GM21737 (cell line): ENCODE results near the gene HIGD1B.

Experiments
- ATAC-seq: cut with Tn5 transposase; IDR thresholded peaks from one replicate; pipeline ENCODE4 v1.9.1; 2021; ENCODE audit warnings: mild to moderate bottlenecking, moderate library complexity; ENCODE audit not compliant: unreplicated experiment

The HIGD1B gene

DNA sequence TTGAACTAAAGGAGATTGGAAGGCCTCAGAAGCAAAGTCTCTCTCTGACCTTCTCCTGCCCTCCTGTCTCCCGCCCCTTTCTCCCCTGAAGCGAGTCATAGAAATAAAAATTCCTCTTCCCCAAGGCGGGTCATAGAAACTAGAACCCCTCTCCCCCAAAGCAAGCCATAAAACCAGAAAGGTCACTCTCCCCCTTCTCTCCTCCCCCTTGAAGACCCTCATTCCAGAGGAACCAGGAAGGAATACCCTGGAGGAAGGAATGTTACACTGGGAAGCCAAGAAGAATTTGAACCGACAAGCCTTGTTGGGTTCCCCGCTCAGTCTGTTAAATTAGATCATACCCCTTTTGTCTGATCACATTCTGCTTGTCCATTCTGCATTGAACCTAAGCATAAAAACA is 14.9 kb upstream of the HIGD1B start:
- no peak for ATAC-seq

DNA sequence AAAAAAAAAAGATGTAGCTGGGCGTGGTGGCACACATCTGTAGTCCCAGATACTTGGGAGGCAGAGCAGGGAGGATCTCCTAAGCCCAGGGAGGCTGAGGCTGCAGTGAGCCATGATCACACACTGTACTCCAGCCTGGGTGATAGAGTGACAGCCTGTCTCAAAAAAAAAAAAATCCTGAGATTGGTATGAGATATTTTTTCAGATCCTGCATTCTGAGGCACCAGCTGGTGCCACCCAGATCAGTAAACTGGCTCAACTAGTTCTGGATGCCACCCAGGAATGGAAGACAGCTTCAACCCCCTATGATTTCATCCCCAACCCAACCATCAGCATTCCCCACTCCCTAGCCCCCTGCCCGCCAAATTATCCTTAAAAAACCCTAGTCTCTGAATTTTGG is 10.5 kb upstream of the HIGD1B start:
- ATAC-seq: no peak

DNA sequence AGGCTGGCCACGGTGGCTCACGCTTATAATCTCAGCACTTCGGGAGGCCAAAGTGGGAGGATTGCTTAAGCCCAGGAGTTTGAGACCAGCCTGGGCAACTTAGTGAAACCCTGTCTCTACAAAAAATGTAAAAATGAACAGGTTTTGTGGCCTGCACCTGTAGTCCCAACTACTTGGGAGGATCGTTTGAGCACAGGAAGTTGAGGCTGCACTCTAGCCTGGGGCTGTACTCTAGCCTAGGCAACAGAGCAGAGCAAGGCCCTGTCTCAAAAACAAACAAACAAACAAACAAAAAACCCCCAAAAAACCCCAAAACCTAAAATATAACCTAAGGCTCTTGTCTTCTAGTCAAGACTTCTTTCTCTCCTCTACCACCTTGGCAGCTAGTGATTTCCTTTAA is 7.4 kb upstream of the HIGD1B start:
- no peak for ATAC-seq

DNA sequence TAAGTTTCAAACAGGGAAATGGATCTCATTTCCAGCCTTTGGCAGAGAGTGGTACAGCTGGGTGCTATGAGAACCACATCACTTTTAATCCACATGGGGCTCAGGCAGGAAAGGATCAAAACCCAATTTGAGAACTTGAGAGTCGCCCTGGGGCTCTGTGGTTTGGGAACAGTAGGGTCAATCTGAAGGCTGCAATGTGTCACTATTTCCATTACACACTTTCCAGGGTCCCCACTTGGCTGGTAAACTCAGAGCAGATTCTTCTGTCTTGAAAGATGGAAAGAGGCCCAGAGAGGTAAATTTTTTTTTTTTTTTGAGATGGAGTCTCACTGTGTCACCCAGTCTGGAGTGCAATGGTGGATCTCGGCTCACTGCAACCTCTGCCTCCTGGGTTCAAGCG is 6.7 kb upstream of the HIGD1B start:
- no peak for ATAC-seq

DNA sequence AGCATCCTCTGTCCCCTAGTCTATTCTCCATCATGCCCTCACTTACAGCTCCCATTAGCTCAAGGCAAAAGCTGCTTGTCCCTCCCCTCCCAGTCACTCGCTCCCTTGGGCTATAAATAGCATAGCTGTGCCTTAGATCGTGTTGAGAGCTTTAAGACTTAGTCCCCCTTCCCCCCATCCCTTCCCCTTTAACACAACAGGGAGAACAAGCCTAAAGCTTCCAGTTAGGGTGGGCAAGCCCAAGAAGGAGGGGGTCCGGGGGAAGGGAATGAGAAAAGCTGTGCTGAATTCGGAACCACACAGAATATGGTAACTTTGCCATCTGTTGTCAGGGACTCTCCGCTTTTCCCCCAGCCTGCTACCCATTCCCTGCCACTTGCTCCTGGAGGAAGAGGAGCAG is 4.9 kb upstream of the HIGD1B start:
- no peak for ATAC-seq

DNA sequence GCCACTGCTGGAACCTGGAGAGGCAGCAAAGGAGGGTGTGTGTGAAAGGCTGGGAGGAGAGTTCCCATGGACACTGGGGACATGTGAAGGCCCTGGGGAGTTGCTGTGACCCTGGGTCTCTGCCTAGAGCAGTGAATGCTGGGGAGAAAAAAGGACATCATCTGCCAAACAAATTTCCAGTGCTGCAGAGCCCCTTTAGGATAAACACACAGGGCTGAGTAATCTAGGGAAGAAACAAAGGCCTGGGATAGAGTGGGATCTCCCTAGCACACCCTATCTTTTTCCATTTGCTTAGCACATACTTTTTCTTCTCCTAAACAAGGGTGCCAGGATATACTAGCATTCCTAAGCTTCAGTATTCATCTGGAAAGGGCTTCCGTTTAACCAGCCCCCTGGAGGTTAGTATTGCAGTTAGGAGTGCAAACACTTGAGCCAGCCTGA is 3.3 kb upstream of the HIGD1B start:
- ATAC-seq: no peak

DNA sequence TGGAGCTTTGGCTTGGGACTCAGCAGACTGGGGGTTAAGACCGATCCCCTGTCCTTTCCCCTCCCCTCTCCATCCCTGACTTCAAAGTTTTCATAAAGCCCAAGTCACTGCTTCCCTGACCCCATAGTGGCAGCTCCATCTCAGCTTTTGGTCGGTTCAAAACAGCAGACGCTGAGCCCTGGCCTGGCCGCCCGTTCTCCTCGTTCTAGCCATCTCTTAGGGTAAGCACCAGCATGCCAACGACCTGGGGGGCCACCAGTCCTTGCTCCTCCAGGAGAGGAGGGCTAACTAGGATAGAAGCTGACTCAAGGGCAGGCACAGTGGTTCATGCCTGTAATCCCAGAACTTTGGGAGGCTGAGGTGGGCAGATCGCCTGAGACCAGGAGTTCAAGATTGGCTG is 1.5 kb upstream of the HIGD1B start:
- no peak for ATAC-seq

DNA sequence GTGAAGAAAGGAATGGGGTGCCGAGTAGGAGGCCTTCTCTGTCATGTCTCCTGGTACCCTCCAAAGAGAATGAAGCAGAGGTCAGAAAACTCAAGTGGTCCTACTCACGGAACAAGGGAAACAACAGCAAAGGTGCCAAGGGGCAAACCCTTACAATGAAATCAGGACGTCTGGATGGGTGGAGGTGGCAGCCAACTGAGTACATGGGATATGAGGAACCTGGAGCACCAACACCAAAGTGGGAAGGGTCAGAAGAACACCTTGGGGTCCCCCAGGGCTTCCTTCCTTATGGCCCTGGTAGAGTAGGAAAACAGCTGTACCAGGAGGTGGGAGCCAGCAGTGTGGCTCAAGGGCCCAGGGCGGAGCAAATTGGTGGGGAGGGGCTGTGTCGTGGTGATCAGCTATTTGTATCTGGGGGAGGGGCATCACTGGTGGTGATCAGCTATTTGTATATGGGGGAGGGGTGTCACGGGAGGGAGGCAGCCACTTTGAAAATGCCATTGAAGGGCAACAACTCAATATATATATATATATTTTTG is 643 bp downstream of the HIGD1B start:
- ATAC-seq: no peak

DNA sequence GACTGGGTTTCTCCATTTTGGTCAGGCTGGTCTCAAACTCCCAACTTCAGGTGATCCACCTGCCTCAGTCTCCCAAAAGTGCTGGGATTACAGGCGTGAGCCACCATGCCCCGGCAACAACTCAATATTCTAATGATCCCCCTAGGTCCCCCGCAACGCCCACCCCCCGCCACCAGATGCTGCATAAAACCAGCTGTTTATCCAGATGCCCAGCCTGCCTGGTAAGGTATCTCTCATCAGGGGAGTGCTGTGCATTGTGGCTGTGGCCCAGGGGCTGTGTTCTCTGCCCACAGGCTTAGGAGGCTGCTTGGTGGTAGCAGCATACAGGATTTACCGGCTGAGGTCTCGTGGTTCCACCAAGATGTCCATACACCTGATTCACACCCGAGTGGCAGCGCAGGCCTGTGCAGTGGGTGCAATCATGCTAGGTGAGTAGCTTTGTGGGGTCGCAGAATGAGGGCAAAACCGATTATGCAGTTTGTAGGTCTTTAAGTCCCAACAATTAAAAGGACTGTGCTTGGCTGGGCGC is 1.3 kb downstream of the HIGD1B start:
- no peak for ATAC-seq

DNA sequence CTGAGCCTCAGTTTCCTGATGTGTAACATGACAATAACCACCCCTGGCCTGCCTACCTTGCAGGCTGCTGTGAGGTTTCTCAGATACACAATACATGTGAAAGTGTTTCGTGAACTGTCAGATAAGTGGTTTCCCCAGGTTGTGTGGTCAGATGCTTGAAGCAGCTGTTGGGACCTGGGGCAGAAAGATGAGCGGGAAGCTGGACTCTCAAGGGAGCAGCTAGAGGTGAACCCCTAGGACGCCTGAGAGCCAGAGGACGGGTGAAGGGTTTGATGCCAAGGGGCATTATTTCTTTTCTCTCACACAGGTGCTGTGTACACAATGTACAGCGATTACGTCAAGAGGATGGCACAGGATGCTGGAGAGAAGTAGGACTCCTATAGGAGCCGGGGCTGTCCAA is 2.3 kb downstream of the HIGD1B start:
- ATAC-seq: no peak

DNA sequence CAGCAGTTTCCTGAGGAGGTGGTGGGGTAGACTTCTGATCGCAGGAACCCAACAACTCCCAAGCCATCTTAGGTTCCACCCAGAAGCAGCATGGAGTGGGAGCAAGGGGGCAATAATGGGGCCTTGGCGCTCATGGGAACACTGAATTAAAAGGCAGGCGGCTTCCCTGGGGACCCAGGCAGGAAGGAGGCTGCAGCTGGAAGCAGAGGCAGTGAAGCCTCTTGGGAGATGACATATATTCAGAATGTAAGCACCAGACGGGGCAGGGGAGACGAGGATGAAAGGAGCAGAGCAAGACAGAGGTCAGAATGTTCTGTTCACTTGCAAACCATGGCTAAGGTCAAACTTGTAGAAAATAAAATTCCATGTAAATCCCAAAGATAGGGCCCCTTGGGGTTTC is 2.9 kb downstream of the HIGD1B start:
- ATAC-seq: no peak

DNA sequence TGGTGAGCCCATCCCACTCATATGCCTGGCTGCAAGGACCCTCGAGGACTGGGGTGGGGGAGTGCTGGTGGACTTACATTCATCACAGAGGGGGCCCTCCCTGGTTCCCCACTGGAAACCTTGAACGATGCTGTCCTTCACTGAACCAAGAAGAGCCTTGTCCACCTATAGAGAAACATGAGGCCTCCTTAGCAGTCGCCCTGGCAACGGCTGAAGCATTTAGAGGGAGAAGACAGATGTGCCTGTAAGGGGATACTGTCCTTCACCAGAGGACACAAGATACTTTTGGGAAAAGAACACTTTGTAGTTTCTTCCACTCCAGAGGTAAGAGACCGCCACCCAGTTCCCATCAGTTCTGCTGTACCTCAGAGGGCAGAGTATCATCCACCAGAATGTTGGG is 6.5 kb downstream of the HIGD1B start:
- ATAC-seq: no peak

DNA sequence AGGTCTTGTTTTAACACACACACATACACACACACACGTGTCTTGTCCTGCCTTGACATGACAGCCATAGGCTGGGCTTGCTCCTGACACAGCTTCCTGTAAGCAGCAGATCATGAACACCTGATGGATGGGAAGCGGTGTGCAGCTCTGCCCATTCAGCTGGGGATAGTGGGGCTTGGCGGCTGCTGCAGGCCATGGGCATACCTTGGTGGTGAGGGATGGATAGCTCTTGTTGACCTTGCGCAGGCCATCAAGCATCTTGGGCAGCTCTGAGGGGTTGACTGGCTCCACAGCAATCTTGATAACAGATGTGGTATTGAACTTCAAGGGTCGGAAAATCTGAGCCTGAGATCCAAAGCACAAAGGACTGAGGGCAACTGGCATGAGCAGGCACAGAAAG is 12.0 kb downstream of the HIGD1B start:
- no peak for ATAC-seq

DNA sequence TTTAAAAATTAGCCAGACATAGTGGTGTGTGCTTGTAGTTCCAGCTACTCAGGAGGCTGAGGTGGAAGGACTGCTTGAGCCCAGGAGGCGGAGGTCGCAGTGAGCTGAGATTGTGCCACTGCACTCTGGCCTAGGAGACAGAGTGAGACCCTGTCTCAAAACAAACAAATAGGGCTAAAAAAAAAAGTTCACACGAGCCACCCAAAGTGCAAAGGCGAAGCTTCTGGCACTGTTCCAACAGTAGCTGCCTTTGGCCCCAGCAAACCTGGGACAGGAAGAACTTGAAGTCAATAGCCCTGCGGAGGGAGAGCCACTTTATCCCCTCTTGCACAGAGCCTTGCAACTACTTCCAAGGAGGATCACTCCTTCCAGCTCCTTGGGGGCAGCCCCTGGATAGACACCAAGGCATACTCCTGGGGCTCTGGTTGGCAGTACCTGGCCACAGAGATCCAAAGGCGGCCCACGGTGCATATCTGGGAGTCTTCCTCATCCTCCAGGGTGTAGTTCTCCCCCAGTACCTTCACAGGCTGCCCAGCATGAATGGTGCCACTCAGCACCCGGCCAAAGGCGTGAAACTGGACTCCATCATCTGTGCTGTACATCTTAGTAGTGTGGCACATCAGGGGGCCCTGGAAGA is 14.7 kb downstream of the HIGD1B start:
- no peak for ATAC-seq

DNA sequence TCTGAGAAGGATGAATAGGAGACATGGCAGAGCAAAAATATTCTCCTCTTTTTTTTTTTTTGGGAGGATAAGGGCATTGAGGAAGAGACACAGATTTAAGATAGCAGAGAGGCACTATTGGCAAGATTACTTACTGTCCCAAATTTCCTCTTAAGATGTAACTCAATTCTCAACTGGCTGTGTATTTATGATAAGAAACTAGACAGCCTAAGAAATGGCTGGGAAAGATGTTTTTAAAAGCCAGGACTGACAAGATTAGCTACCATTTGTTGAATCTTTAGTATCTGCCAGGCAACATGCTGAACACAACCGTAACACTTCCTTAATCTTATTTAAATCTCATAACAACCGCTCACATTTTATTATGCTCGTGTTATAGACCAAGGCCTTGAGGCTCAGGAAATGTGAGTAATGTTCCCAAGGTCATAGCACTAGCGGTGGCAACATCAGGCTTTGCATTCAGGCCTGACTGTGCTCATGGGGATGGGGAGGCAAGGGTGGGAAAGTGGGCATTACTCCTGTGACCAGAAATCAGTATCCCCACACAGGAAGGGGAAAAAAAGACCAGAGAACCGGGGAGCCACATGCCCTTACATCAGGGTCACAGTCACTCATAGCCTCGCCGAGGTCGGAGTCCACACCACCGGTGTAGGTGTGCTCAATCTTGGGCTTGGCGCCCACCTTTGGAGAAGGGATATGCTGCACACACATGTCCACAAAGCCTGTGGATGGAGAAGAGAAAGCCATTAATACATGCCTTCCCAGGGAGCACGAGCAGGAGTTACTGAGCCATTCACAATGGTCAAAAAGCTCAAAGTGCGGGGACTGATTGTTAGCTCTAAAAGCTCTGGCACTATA is 15.6 kb downstream of the HIGD1B start:
- no peak for ATAC-seq

DNA sequence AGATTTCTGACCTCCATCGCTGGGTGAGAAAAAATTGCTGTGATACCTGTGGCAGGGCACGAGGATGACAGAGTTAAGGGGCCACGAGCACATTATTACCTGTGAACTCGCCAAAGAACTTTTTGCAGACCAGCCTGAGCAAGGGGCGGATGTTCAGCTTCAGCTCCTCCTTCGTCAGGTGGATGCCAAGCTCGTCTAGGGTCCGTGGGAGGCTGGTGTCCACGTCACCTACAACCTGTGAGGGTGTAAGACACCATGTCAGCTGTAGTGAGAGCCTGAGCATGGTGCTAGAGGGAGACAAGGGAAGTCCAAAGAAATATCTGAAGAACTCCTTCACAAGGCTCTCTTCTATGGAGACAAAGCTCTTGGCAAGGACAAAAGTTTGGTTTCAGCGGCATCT is 17.1 kb downstream of the HIGD1B start:
- no peak for ATAC-seq

DNA sequence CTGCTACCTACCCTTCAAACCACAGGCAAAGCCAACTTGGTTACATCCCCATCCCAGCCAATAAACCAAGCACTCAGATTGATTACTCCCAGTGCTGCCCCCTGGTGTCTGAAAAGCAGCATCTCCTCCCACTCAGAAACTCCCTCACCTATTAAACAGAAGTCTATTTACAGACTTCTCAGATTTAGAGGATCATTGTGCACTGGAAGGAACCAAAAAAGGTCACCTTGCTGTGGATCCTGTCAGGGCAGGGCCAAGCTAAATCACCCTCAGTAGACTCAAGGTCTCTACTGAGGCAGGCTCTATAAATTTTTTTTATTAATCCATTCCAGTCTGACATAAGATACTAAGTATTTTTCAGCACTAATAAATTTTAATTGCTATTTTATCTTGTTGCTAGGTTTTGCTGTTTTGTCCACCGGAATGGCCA is 17.6 kb downstream of the HIGD1B start:
- ATAC-seq: no peak

DNA sequence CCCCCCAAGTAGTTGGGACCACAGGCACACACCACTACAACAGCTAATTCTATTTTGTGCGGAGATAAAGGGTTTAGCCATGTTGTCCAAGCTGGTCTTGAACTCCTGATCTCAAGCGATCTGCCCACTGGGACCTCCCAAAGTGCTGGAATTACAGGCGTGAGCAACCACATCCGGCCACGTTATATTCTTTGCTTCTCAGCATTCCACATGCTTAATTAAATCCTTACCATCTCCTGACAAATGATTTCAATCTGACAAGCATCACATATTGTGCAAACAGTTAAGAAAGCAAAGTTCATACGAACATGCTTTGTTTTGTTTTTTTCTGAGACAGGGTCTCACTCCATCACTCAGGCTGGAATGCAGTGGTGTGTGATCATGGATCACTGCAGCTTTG is 18.2 kb downstream of the HIGD1B start:
- ATAC-seq: no peak

DNA sequence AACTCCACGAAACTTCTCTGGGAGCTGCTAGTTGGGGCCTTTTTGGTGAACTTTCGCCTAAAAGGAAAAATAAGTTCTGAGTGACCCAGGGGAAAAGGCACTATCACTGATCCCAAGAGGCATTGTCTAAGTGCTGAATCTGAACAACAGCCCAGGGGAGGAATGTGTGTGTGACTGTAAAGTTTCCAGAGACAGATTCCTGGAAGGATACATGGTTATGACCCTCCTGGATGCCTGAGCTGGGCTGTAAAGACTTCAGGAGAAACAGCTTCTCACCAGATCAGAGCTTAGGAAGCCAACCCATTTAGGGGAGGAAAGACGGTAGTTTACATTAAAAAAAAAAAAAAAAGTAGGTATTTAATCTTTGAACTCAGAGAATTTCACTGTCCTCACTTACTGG is 20.2 kb downstream of the HIGD1B start:
- ATAC-seq: no peak

DNA sequence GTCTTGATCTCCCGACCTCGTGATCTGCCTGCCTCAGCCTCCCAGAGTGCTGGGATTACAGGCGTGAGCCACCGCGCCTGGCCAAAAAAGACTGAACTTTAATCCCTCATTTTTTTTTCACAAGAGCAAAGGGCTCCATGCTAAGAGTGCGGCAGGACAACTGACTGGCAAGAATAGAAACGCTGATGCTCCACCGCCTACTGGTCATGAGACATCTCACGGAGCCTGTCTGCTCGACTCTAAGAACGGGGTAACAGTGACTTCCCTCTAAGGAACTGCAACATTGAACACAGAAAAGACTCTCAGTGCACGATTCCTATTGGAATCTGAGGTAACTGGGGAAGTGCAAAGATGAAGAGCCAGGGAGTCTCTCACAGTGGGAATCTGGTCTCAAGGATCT is 23.9 kb downstream of the HIGD1B start:
- ATAC-seq: no peak

DNA sequence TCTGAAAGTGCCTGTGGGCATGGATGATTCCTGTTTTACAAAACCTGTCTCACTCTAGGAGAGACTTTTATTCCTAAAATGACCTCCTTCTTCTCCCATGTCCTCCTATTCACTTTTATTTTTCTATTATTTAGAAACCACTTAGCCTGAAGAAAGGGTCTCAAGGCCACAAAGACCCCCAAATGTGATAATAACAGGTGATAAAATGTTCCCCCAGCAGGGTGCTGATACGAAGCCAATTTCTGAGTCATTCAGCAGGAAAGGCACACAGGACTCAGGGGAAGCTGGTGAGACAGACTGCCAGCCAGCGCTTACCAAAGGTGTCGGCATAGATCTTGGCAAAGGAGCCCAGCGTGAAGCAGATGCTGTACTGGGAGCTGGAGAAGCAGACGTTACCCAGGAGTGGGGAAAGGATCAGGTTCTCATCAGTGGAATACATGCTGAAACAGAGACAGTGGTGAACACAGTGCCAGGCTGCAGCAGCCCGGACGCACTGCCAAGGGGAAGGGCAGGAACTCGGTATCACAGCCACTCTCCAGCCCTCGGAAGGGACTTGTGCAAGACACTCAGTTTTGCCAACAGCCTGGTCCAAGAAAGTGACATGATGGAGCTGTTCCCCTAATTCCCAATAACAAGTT is 24.6 kb downstream of the HIGD1B start:
- no peak for ATAC-seq

DNA sequence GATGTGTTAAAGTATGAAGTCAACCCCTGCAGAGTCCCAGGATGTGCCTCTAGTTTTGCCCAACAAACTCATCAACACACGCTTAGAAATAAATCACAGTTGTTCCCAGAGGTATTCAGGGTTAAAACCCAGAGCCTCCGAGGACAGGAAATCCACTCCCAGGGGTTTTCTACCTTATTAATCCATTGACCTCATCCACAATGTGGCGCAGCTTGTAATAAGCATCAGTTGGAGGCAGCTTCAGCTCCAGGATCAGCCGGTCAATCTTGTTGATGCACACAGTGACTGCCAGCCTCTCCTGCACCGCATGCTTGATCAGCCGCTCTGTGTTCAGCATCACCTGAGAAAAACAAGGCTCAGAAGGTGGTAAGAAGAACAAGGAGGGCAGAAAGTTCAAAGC is 28.1 kb downstream of the HIGD1B start:
- ATAC-seq: no peak
